HL-60/S4 treated with retinoic acid at 250 ng/mL for 4 days and 3 days (cell line): ENCODE results near the gene ALMS1.
"Not testable (repeated sequence)": the region's sequence is repeated elsewhere in the genome, so short reads cannot be mapped to it uniquely, and the experiment has no call there.

ENCODE experiments used
- in situ Hi-C: fragments of 300-500 bp; cut with MboI; formaldehyde crosslinking; loops from 2 replicates; pipeline ENCODE4 v1.7.0; 2022; ENCODE audit warnings: low sequenced_read_pairs

The ALMS1 gene

GRCh38 chr2:73385504-73386341, at the start of gene ALMS1:
Gene ALMS1, plus strand, starts transcription at chr2:73385836. Its CDS starts 33 bp downstream, at chr2:73385869.
- in situ Hi-C loops, result no loop called here

- in situ Hi-C loops, result no loop called here
These were observed 47.8 kb upstream of the ALMS1 start for GRCh38 chr2:73337828-73338227.

- in situ Hi-C loops, result no loop called here
These were observed 46.4 kb upstream of the ALMS1 start for GRCh38 chr2:73339201-73339600.

GRCh38 chr2:73341039-73341438, 44.6 kb upstream of the ALMS1 start:
- in situ Hi-C loops, result no loop called here

- in situ Hi-C loops, result no loop called here
These were observed 41.6 kb upstream of the ALMS1 start for GRCh38 chr2:73343992-73344391.

- in situ Hi-C loops, result not testable (repeated sequence)
These were observed 40.9 kb upstream of the ALMS1 start for GRCh38 chr2:73344747-73345146.

- in situ Hi-C loops, result no loop called here
These were observed 35.5 kb upstream of the ALMS1 start for GRCh38 chr2:73350035-73350691.

- in situ Hi-C loops, result no loop called here
These were observed 29.5 kb upstream of the ALMS1 start for GRCh38 chr2:73356097-73356496.

- in situ Hi-C loops, result no loop called here
These were observed 25.5 kb upstream of the ALMS1 start for GRCh38 chr2:73359915-73360697.

- in situ Hi-C loops, result no loop called here
These were observed 19.6 kb upstream of the ALMS1 start for GRCh38 chr2:73366060-73366459.

- in situ Hi-C loops, result no loop called here
These were observed 16.9 kb upstream of the ALMS1 start for GRCh38 chr2:73368781-73369180.

GRCh38 chr2:73370348-73370747, 15.3 kb upstream of the ALMS1 start:
- in situ Hi-C loops, result no loop called here

GRCh38 chr2:73373344-73373743, 12.3 kb upstream of the ALMS1 start:
- in situ Hi-C loops, result no loop called here

- in situ Hi-C loops, result no loop called here
These were observed 11.4 kb upstream of the ALMS1 start for GRCh38 chr2:73374269-73374668.

GRCh38 chr2:73376681-73377080, 9.0 kb upstream of the ALMS1 start:
- in situ Hi-C loops, result no loop called here

- in situ Hi-C loops, result no loop called here
These were observed 2.6 kb upstream of the ALMS1 start for GRCh38 chr2:73383036-73383435.

- in situ Hi-C loops, result no loop called here
These were observed 523 bp upstream of the ALMS1 start for GRCh38 chr2:73385123-73385503.

- in situ Hi-C loops, result no loop called here
These were observed 769 bp downstream of the ALMS1 start for GRCh38 chr2:73386342-73386868.

GRCh38 chr2:73386894-73387636, 1.4 kb downstream of the ALMS1 start:
- in situ Hi-C loops, result no loop called here

- in situ Hi-C loops, result no loop called here
These were observed 16.9 kb downstream of the ALMS1 start for GRCh38 chr2:73402386-73403103.
